RWPE2 (cell line): Measurements from ENCODE around the gene PLXDC1.

Experiments
- ATAC-seq: fragments of 200-7000 bp; cut with Tn5 transposase; 3 replicates; pipeline ENCODE4 v1.9.1; 2021; ENCODE audit warnings: low read depth
- DNase-seq: peaks from one replicate; pipeline ENCODE4 v3.0.0-alpha.2; 2020; ENCODE audit warnings: low spot score
- H3K27ac ChIP-seq: fragments of 450-650 bp; 2 replicates; pipeline ENCODE4 v1.5.1; 2017; ENCODE audit warnings: mild to moderate bottlenecking; ENCODE audit not compliant: poor library complexity, severe bottlenecking
- H3K27me3 ChIP-seq: fragments of 250-450 bp; sonication (Bioruptor Pico); 2 replicates; pipeline ENCODE4 v1.5.1; 2021; ENCODE audit warnings: mild to moderate bottlenecking, moderate library complexity; ENCODE audit not compliant: insufficient read depth, poor library complexity, severe bottlenecking
- H3K36me3 ChIP-seq: fragments of 250-450 bp; sonication (Bioruptor Pico); 2 replicates; pipeline ENCODE4 v1.5.1; 2020; ENCODE audit warnings: low read depth, mild to moderate bottlenecking, moderate library complexity
- H3K4me1 ChIP-seq: fragments of 250-450 bp; sonication (Bioruptor Pico); 2 replicates; pipeline ENCODE4 v1.5.1; 2021; ENCODE audit warnings: mild to moderate bottlenecking, moderate library complexity; ENCODE audit not compliant: insufficient read depth, poor library complexity, severe bottlenecking
- H3K4me3 ChIP-seq: fragments of 250-450 bp; sonication (Bioruptor Pico); 2 replicates; pipeline ENCODE4 v1.5.1; 2021; ENCODE audit warnings: mild to moderate bottlenecking, moderate library complexity; ENCODE audit not compliant: severe bottlenecking
- H3K9me3 ChIP-seq: fragments of 250-450 bp; sonication (Bioruptor Pico); 2 replicates; pipeline ENCODE4 v1.5.1; 2021; ENCODE audit warnings: mild to moderate bottlenecking, moderate library complexity; ENCODE audit not compliant: severe bottlenecking
- CTCF ChIP-seq: fragments of 450-650 bp; IDR thresholded peaks from one replicate; pipeline ENCODE4 v1.5.1; 2017; ENCODE audit warnings: mild to moderate bottlenecking, moderate library complexity; ENCODE audit not compliant: poor library complexity, severe bottlenecking

PLXDC1 gene

GRCh38 chr17:39147221-39148185 lies 3.9 kb downstream of the PLXDC1 start:
- ATAC-seq: no peak
- Histone ChIP-seq H3K27me3 (peaks cover 10% of the 10 kb centered on the region), H3K36me3 (no peaks in the 10 kb centered on the region), H3K4me1 (peaks cover 4% of the 10 kb centered on the region), H3K27ac (no peak overlapping the region), H3K4me3 (no peak overlapping the region), H3K9me3 (no peaks in the 10 kb centered on the region)
- DNase-seq: no peak
- TF ChIP-seq CTCF: no peak

GRCh38 chr17:39146273-39146672 lies 5.2 kb downstream of the PLXDC1 start:
- ATAC-seq (no peak), DNase-seq (no peak)
- peaks cover 10% of the 10 kb centered on the region for H3K27me3 ChIP-seq
- H3K4me1 ChIP-seq: peaks cover 4% of the 10 kb centered on the region
- H3K9me3 ChIP-seq: no peaks in the 10 kb centered on the region
- TF ChIP-seq CTCF: no peak
- H3K36me3 ChIP-seq: no peaks in the 10 kb centered on the region
- H3K27ac ChIP-seq: no peak overlapping the region
- no peak overlapping the region for H3K4me3 ChIP-seq

GRCh38 chr17:39145143-39145542 lies 6.3 kb downstream of the PLXDC1 start:
- H3K27ac ChIP-seq: no peak overlapping the region
- H3K27me3 ChIP-seq: no peaks in the 10 kb centered on the region
- peaks cover 4% of the 10 kb centered on the region for H3K4me1 ChIP-seq
- TF ChIP-seq CTCF: no peak
- no peak for DNase-seq
- no peak for ATAC-seq
- H3K9me3 ChIP-seq: no peaks in the 10 kb centered on the region
- no peak overlapping the region for H3K4me3 ChIP-seq
- H3K36me3 ChIP-seq: no peaks in the 10 kb centered on the region

DNA sequence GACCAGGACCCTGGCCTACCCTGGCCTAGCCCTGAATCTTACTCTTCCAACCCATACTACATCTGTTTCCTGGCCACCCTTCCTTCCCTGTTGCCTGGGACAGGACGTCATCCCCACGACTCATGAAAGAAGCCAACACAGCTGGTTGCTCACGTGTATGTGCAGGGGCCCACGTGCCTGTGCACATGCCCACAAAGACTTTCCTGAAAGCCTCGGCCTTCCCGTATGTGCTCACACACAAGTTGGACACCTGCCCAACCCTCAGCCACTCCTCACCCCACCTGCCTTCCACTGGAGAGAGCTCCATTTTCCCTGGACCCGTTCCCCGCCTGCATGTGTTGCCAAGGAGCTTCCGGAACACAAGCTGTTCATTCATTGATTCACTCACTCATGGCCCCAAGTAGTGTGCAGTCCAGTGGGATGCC lies 7.0 kb downstream of the PLXDC1 start:
- Histone ChIP-seq H3K9me3 (no peaks in the 10 kb centered on the region), H3K27me3 (no peaks in the 10 kb centered on the region), H3K27ac (no peak overlapping the region), H3K4me3 (no peak overlapping the region), H3K36me3 (no peaks in the 10 kb centered on the region), H3K4me1 (peaks cover 8% of the 10 kb centered on the region)
- no peak for DNase-seq
- no peak for TF ChIP-seq CTCF
- ATAC-seq: peak; percentile 50
